ENCODE measurements around the gene MDN1. TPM values are rescaled to one million over a fixed set of nuclear protein-coding genes. Genes with fewer than 3 reads are reported as not detected.

Gene MDN1
- total and polyA plus RNA-seq, 2 of the 8 experiments (the other 6 are each of a cell fraction or from before 2014, with no cell fraction given) = 53.5 to 179 TPM

DNA sequence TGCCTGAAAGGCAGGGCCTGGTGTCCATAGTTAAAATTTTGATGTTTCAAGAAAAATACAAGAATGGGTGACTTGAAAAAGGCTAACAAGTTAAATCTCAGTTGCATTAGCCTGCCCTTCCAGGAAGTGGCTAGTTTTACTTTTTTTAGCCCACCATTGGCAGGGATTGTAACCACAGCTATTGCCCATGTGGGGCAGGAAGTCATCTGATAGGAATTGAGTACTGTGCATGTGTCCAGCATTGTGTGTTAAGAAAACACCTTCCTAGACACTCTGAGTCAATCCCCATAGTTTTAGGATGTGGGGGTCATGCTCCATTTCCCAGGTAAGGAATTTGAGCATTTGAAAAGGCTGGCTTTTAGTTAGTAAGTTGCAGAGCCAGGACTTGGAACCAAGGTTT, 207.9 kb downstream of the MDN1 start:
- Histone ChIP-seq H3K27me3 (replicated peaks in 1 of 4; ENCODE audit: control insufficient read depth in 3 of 4, extremely low read depth in 1 of 4, insufficient read depth in 3 of 4, low read length in 3 of 4) (no peaks in the 10 kb centered on the region), H4K91ac (replicated peaks; ENCODE audit: insufficient read length, low read length) (no peak overlapping the region), H3K36me3 (ENCODE audit: control insufficient read depth in 2 of 4, insufficient read depth in 4 of 4, low read length in 3 of 4) (no peaks in the 10 kb centered on the region), H3K14ac (ENCODE audit: insufficient read length) (no peak overlapping the region), H4K5ac (ENCODE audit: insufficient read length, low read depth, low read length) (no peak overlapping the region), H3K23me2 (ENCODE audit: low read depth, low read length) (no peaks in the 10 kb centered on the region), H2BK120ac (replicated peaks; ENCODE audit: low read depth, low read length) (no peak overlapping the region), H3K4me1 (replicated peaks in 1 of 4; ENCODE audit: control insufficient read depth in 3 of 4, insufficient read depth in 4 of 4, low read length in 3 of 4) (no peaks in the 10 kb centered on the region), H4K8ac (ENCODE audit: extremely low read depth, insufficient read depth, low read length) (no peak overlapping the region), H3K18ac (ENCODE audit: extremely low read depth, low read length) (no peak overlapping the region), H3K56ac (replicated peaks; ENCODE audit: insufficient read length, low read depth, low read length) (no peak overlapping the region), H3K9me3 (ENCODE audit: insufficient read depth in 2 of 2, low read depth in 1 of 2, low read length in 1 of 2) (no peaks in the 10 kb centered on the region), H3K27ac (ENCODE audit: low read depth, low read length) (no peak overlapping the region), H2BK5ac (ENCODE audit: low read depth, low read length) (no peak overlapping the region), H3K4me3 (ENCODE audit: extremely low read depth in 1 of 4, insufficient read depth in 2 of 4, low read depth in 3 of 4, low read length in 4 of 4) (no peak overlapping the region), H2BK12ac (ENCODE audit: low read depth, low read length) (no peak overlapping the region), H3K9ac (replicated peaks in 1 of 4; ENCODE audit: extremely low read depth in 1 of 4, low read depth in 3 of 4, low read length in 3 of 4) (no peak overlapping the region), H4K20me1 (replicated peaks in 1 of 2; ENCODE audit: control insufficient read depth in 1 of 2, insufficient read depth in 2 of 2, low read length in 2 of 2) (no peaks in the 10 kb centered on the region), H2AFZ (ENCODE audit: low read length) (no peak overlapping the region), H2BK20ac (ENCODE audit: low read length) (no peak overlapping the region), H2BK15ac (ENCODE audit: low read length) (no peak overlapping the region), H3K4me2 (ENCODE audit: insufficient read depth in 1 of 2, low read depth in 2 of 2, low read length in 2 of 2) (no peak overlapping the region), H3K79me1 (ENCODE audit: low read depth, low read length) (no peaks in the 10 kb centered on the region; the same call in 1 of the 2 replicates), H2AK5ac (ENCODE audit: low read depth, low read length) (no peak overlapping the region), H3K79me2 (ENCODE audit: control insufficient read depth in 1 of 2, insufficient read depth in 2 of 2, low read length in 2 of 2) (no peaks in the 10 kb centered on the region), H3K23ac (ENCODE audit: insufficient read length) (no peak overlapping the region), H3K4ac (replicated peaks; ENCODE audit: insufficient read length, low read depth, low read length) (no peak overlapping the region)
- ChIA-PET POLR2A (ENCODE audit: partially characterized antibody) (interaction anchor here (0.5 kb wide), 1 partner anchor 160 kb away, joined by 3 read pairs; no protein-coding TSS in a partner anchor), CTCF (ENCODE audit: partially characterized antibody) (interaction anchor here (0.6 to 11.0 kb wide), 25 partner anchors 8 to 867 kb away, joined by 3 to 183 read pairs (median 5); partner anchors contain the start of gene ANKRD6)
- DNase-seq (ENCODE audit: low read depth in 1 of 2, low spot score in 2 of 2) (no peak), FAIRE-seq (no peak)
- TF ChIP-seq TAF1 (IDR thresholded peaks at IDR 0.05; ENCODE audit: low read depth, low read length) (no peak), SP1 (IDR thresholded peaks at IDR 0.05; ENCODE audit: low read depth, low read length) (no peak), POLR2AphosphoS5 (IDR thresholded peaks at IDR 0.05; ENCODE audit: low read depth, low read length) (no peak), TCF12 (IDR thresholded peaks at IDR 0.05; ENCODE audit: low read depth, low read length) (no peak), CEBPB (IDR thresholded peaks at IDR 0.05; ENCODE audit: low read depth, low read length) (no peak)
